PC-9 (cell line): ENCODE measurements around the gene GATM. TPM values are rescaled to one million over a fixed set of nuclear protein-coding genes. Genes with fewer than 3 reads are reported as not detected.
"Not testable (repeated sequence)": the region's sequence is repeated elsewhere in the genome, so short reads cannot be mapped to it uniquely, and the experiment has no call there.

ENCODE experiments used
- BruUV-seq: library from RNA; stranded (reverse); fragments of 400-500 nt; replicated peaks from 2 replicates; lab custom pipeline; 2021; lab: Mats Ljungman, UMichigan
- CTCF ChIA-PET: fragments of 300-600 bp; sonication (Branson Sonifier 250); formaldehyde crosslinking; loops from one replicate; lab custom pipeline; 2022; ENCODE audit warnings: antibody characterized with exemption; lab: Charles Lee
- POLR2A ChIA-PET: fragments of 300-600 bp; sonication (Branson Sonifier 250); formaldehyde crosslinking; loops from one replicate; lab custom pipeline; 2022; ENCODE audit warnings: antibody characterized with exemption; ENCODE audit not compliant: unreplicated experiment; lab: Charles Lee
- DNase-seq, 2 experiments: peaks; one replicate each; pipeline versions ENCODE4 v3.0.0 to v3.0.0-alpha.2; 2015 to 2022; ENCODE audit warnings: mixed read lengths in 1 of 2
- H2AFZ ChIP-seq: fragments of 200-600 bp; sonication (generic); 2 replicates; pipeline ENCODE4 v1.8.1; 2017; ENCODE audit warnings: antibody characterized with exemption
- H3F3A ChIP-seq: fragments of 200-600 bp; sonication (generic); 2 replicates; pipeline ENCODE4 v1.8.1; 2017; ENCODE audit warnings: antibody characterized with exemption, mild to moderate bottlenecking, low read depth; ENCODE audit not compliant: insufficient read depth
- H3K27ac ChIP-seq: fragments of 200-600 bp; sonication (generic); 2 replicates; pipeline ENCODE4 v1.6.1; 2016; ENCODE audit warnings: mixed run types
- H3K27me3 ChIP-seq: fragments of 200-600 bp; sonication (generic); 2 replicates; pipeline ENCODE4 v1.6.1; 2016; ENCODE audit warnings: low read depth, mixed run types; ENCODE audit not compliant: insufficient read depth
- H3K36me3 ChIP-seq: fragments of 200-600 bp; sonication (generic); 2 replicates; pipeline ENCODE4 v1.6.1; 2016; ENCODE audit warnings: low read depth, mixed run types
- H3K4me1 ChIP-seq: fragments of 200-600 bp; sonication (generic); replicated peaks from 2 replicates; pipeline ENCODE4 v1.6.1; 2016; ENCODE audit warnings: mixed run types; ENCODE audit not compliant: insufficient read depth
- H3K4me2 ChIP-seq: fragments of 200-600 bp; sonication (generic); 2 replicates; pipeline ENCODE4 v1.6.1; 2017; ENCODE audit warnings: mixed run types
- H3K4me3 ChIP-seq: fragments of 200-600 bp; sonication (generic); 2 replicates; pipeline ENCODE4 v1.6.1; 2016; ENCODE audit warnings: mixed run types
- H3K79me2 ChIP-seq: fragments of 200-600 bp; sonication (generic); 2 replicates; pipeline ENCODE4 v1.6.1; 2017; ENCODE audit warnings: low read depth, mixed run types
- H3K9me2 ChIP-seq: fragments of 200-600 bp; sonication (generic); 2 replicates; pipeline ENCODE4 v1.8.1; 2017; ENCODE audit warnings: mild to moderate bottlenecking; ENCODE audit not compliant: insufficient read depth
- H3K9me3 ChIP-seq: fragments of 200-600 bp; sonication (generic); 2 replicates; pipeline ENCODE4 v1.8.1; 2016; ENCODE audit warnings: low read depth; ENCODE audit not compliant: insufficient read depth
- H4K20me1 ChIP-seq: fragments of 200-600 bp; sonication (generic); 2 replicates; pipeline ENCODE4 v1.8.1; 2017; ENCODE audit not compliant: insufficient read depth
- CTCF ChIP-seq: fragments of 200-600 bp; sonication (generic); conservative IDR thresholded peaks from 2 replicates; pipeline ENCODE4 v1.6.1; 2017; ENCODE audit warnings: mixed run types, antibody characterized with exemption, mild to moderate bottlenecking, moderate library complexity
- EZH2 ChIP-seq: fragments of 200-600 bp; sonication (generic); IDR thresholded peaks from 2 replicates; pipeline ENCODE4 v1.8.0; 2017; ENCODE audit warnings: antibody characterized with exemption, low read depth
- intact Hi-C: fragments of 100-400 bp; cut with micrococcal nuclease; formaldehyde crosslinking; loops from one replicate; pipeline ENCODE4 v1.10.0; 2022; ENCODE audit not compliant: unreplicated experiment
- total RNA-seq: library from RNA; stranded (reverse); gene quantifications from 2 replicates; pipeline ENCODE4 v1.2.3, GENCODE V29; 2021

Gene GATM
- total RNA-seq, 1 experiment from 2014 or later, result 9.8 TPM

- no TSS peak for BruUV-seq
- POLR2A ChIA-PET, result no interaction called here
- intact Hi-C loops, result no loop called here
These were observed 4.4 kb downstream of the GATM start for GRCh38 chr15:45373976-45374375.

GRCh38 chr15:45372041-45372995 is 6.0 kb downstream of the GATM start:
- intact Hi-C loops, result no loop called here

More at GRCh38 chr15:45373976-45374375, 4.4 kb downstream of the GATM start:
- Histone ChIP-seq H4K20me1 (no peaks in the 10 kb centered on the region), H3K27ac (no peak overlapping the region), H3K9me2 (no peaks in the 10 kb centered on the region), H3K27me3 (no peaks in the 10 kb centered on the region), H3K9me3 (no peaks in the 10 kb centered on the region), H3K36me3 (no peaks in the 10 kb centered on the region), H3K4me1 (no peaks in the 10 kb centered on the region), H3K4me2 (no peak overlapping the region), H3K79me2 (no peaks in the 10 kb centered on the region), H2AFZ (no peak overlapping the region), H3F3A (0 out of 2 replicates have a peak, but pooled peaks cover 2% of the 10 kb centered on the region), H3K4me3 (no peak overlapping the region)
- TF ChIP-seq EZH2, result no peak
- no peak for TF ChIP-seq CTCF
- CTCF ChIA-PET, result no interaction called here
- DNase-seq, result no peak

GRCh38 chr15:45371546-45371945 is 6.8 kb downstream of the GATM start:
- Histone ChIP-seq H3K27me3 (no peaks in the 10 kb centered on the region), H3K9me2 (no peaks in the 10 kb centered on the region), H3F3A (no peaks in the 10 kb centered on the region), H4K20me1 (no peaks in the 10 kb centered on the region), H3K9me3 (no peaks in the 10 kb centered on the region), H2AFZ (no peak overlapping the region), H3K4me2 (no peak overlapping the region), H3K4me3 (no peak overlapping the region), H3K36me3 (no peaks in the 10 kb centered on the region), H3K4me1 (no peaks in the 10 kb centered on the region), H3K27ac (no peak overlapping the region), H3K79me2 (no peaks in the 10 kb centered on the region)
- no TSS peak for BruUV-seq
- intact Hi-C loops, result no loop called here
- ChIA-PET CTCF (interaction anchor here (0.6 kb wide), 1 partner anchor 160 kb away, joined by 3 read pairs; no protein-coding TSS in a partner anchor), POLR2A (no interaction called here)
- TF ChIP-seq EZH2 (no peak), CTCF (no peak)
- no peak for DNase-seq

More at GRCh38 chr15:45372041-45372995, 6.0 kb downstream of the GATM start:
- DNase-seq, result no peak
- TF ChIP-seq CTCF (no peak), EZH2 (no peak)
- H3K36me3 ChIP-seq, result no peaks in the 10 kb centered on the region
- no peaks in the 10 kb centered on the region for H3K4me1 ChIP-seq
- no peaks in the 10 kb centered on the region for H3K27me3 ChIP-seq
- H3K4me3 ChIP-seq, result no peak overlapping the region
- ChIA-PET POLR2A (no interaction called here), CTCF (interaction anchor here (0.6 kb wide), 1 partner anchor 160 kb away, joined by 3 read pairs; no protein-coding TSS in a partner anchor)
- no peak overlapping the region for H2AFZ ChIP-seq
- BruUV-seq, result no TSS peak
- H3K9me3 ChIP-seq, result no peaks in the 10 kb centered on the region
- H3K79me2 ChIP-seq, result no peaks in the 10 kb centered on the region
- no peak overlapping the region for H3K27ac ChIP-seq
- no peaks in the 10 kb centered on the region for H4K20me1 ChIP-seq
- no peaks in the 10 kb centered on the region for H3K9me2 ChIP-seq
- no peaks in the 10 kb centered on the region for H3F3A ChIP-seq
- H3K4me2 ChIP-seq, result no peak overlapping the region

- H3K9me3 ChIP-seq, H3K27me3 ChIP-seq, POLR2A ChIA-PET, intact Hi-C loops, H3K36me3 ChIP-seq, H3F3A ChIP-seq, H3K27ac ChIP-seq, H3K79me2 ChIP-seq, H3K4me2 ChIP-seq, H2AFZ ChIP-seq, H3K9me2 ChIP-seq, H4K20me1 ChIP-seq, H3K4me1 ChIP-seq, DNase-seq, H3K4me3 ChIP-seq, BruUV-seq: not testable (repeated sequence)
- CTCF ChIA-PET, result interaction anchor here (0.7 kb wide), 1 partner anchor 22 kb away, joined by 4 read pairs; no protein-coding TSS in a partner anchor
These were observed 8.3 kb downstream of the GATM start for GRCh38 chr15:45370042-45370441.

GRCh38 chr15:45367222-45367621 is 11.1 kb downstream of the GATM start:
- H3F3A ChIP-seq, POLR2A ChIA-PET, H4K20me1 ChIP-seq, H3K4me2 ChIP-seq, CTCF ChIA-PET, H3K27me3 ChIP-seq, H2AFZ ChIP-seq, H3K9me2 ChIP-seq, H3K4me1 ChIP-seq, H3K36me3 ChIP-seq, H3K9me3 ChIP-seq, BruUV-seq, intact Hi-C loops, H3K27ac ChIP-seq, H3K79me2 ChIP-seq, DNase-seq, H3K4me3 ChIP-seq: not testable (repeated sequence)
